Neural crest cell (in vitro differentiated cells): ENCODE data around the gene FHIT. TPM values are rescaled to one million over a fixed set of nuclear protein-coding genes. Genes with fewer than 3 reads are reported as not detected.

Source experiments
- DNase-seq: peaks from one replicate; pipeline ENCODE4 v3.0.0; 2021; ENCODE audit warnings: low read depth, mixed read lengths, low spot score
- H3K27ac Mint-ChIP-seq: one replicate; pipeline ENCODE4 v1.8.0; 2021; ENCODE audit warnings: mild to moderate bottlenecking, mixed read lengths; ENCODE audit not compliant: unreplicated experiment
- H3K27me3 Mint-ChIP-seq: 2 replicates; pipeline ENCODE4 v1.8.0; 2021; ENCODE audit warnings: low read depth, mild to moderate bottlenecking, mixed read lengths
- H3K36me3 Mint-ChIP-seq: 2 replicates; pipeline ENCODE4 v1.8.0; 2021; ENCODE audit warnings: low read depth, mild to moderate bottlenecking, mixed read lengths
- H3K4me1 Mint-ChIP-seq: 2 replicates; pipeline ENCODE4 v1.8.0; 2021; ENCODE audit warnings: mixed read lengths
- H3K4me3 Mint-ChIP-seq: one replicate; pipeline ENCODE4 v1.8.0; 2021; ENCODE audit warnings: mild to moderate bottlenecking, mixed read lengths
- H3K9me3 Mint-ChIP-seq: 2 replicates; pipeline ENCODE4 v1.8.0; 2021; ENCODE audit warnings: mixed read lengths
- CTCF ChIP-seq: fragments of 200-600 bp; sonication (generic); conservative IDR thresholded peaks from 2 replicates; pipeline ENCODE4 v1.5.0; 2021; ENCODE audit warnings: antibody characterized with exemption, mild to moderate bottlenecking
- total RNA-seq: library from RNA; stranded (reverse); gene quantifications from 2 replicates; pipeline ENCODE4 v1.2.1, GENCODE V29; 2021

The FHIT gene
- total RNA-seq, 1 donor from 2014 or later: 5.2 TPM

GRCh38 chr3:59783468-59783988, 1467.7 kb downstream of the FHIT start:
- no peaks in the 10 kb centered on the region for H3K4me1 Mint-ChIP-seq
- H3K9me3 Mint-ChIP-seq: peaks cover 3% of the 10 kb centered on the region
- H3K27ac Mint-ChIP-seq: no peak overlapping the region
- no peak for TF ChIP-seq CTCF
- H3K4me3 Mint-ChIP-seq: no peak overlapping the region
- no peaks in the 10 kb centered on the region for H3K27me3 Mint-ChIP-seq
- no peaks in the 10 kb centered on the region for H3K36me3 Mint-ChIP-seq
- no peak for DNase-seq

DNA sequence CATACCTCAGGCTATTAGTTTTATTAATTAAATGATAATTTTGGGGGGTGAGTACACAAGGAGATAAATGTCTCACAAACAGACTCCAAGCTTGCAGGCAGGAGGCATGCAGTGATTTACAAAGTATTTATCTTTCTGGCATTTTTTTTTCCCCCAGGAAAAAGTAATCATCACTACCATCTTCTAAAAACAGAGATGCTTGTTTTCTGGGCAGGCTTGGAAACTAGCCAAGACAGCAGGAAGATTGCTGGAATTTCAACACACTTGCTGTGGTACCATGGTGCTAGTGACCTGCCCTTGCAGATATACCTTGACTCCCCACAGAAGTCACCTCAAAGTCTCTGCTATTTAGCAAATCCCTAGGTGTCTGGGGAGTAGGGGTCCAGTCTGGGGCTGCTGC, 1468.6 kb downstream of the FHIT start:
- Mint-ChIP-seq H3K9me3 (peaks cover 3% of the 10 kb centered on the region), H3K27me3 (no peaks in the 10 kb centered on the region), H3K27ac (no peak overlapping the region), H3K4me1 (no peaks in the 10 kb centered on the region), H3K36me3 (no peaks in the 10 kb centered on the region), H3K4me3 (no peak overlapping the region)
- DNase-seq: no peak
- no peak for TF ChIP-seq CTCF

DNA sequence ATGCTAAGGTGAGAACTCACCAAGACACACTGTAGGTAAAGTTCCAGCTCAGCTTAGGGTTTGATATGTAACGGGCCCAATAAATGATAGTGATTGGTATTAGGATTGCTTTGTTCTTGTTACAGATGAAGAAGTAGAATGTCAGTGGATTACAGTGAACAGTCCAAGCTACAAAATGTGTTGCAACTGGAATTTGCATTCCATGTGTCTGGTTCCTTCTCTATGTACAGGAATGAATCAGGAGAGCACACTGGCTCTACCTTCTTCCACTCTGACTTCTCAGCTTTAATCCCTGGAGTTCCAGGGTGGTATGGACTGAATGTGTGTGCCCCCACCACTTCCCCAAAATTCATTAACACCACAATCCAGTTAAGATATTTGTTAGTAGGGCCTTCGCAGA, 1471.0 kb downstream of the FHIT start:
- Mint-ChIP-seq H3K4me3 (no peak overlapping the region), H3K9me3 (peaks cover 3% of the 10 kb centered on the region), H3K4me1 (peaks cover 5% of the 10 kb centered on the region), H3K36me3 (no peaks in the 10 kb centered on the region), H3K27me3 (no peaks in the 10 kb centered on the region), H3K27ac (no peak overlapping the region)
- DNase-seq: no peak
- TF ChIP-seq CTCF: no peak

- no peak for DNase-seq
- H3K4me3 Mint-ChIP-seq: no peak overlapping the region
- no peaks in the 10 kb centered on the region for H3K9me3 Mint-ChIP-seq
- no peak overlapping the region for H3K27ac Mint-ChIP-seq
- TF ChIP-seq CTCF: no peak
- no peaks in the 10 kb centered on the region for H3K36me3 Mint-ChIP-seq
- H3K4me1 Mint-ChIP-seq: peaks cover 9% of the 10 kb centered on the region
- no peaks in the 10 kb centered on the region for H3K27me3 Mint-ChIP-seq
These were observed 1472.0 kb downstream of the FHIT start for GRCh38 chr3:59779260-59779659.

- Mint-ChIP-seq H3K27ac (no peak overlapping the region), H3K9me3 (no peaks in the 10 kb centered on the region), H3K27me3 (no peaks in the 10 kb centered on the region), H3K36me3 (no peaks in the 10 kb centered on the region), H3K4me3 (no peak overlapping the region), H3K4me1 (peaks cover 9% of the 10 kb centered on the region)
- no peak for DNase-seq
- TF ChIP-seq CTCF: no peak
These were observed 1473.6 kb downstream of the FHIT start for GRCh38 chr3:59777667-59778077.

- no peak overlapping the region for H3K27ac Mint-ChIP-seq
- H3K4me1 Mint-ChIP-seq: peaks cover 9% of the 10 kb centered on the region
- TF ChIP-seq CTCF: no peak
- no peak for DNase-seq
- H3K36me3 Mint-ChIP-seq: no peaks in the 10 kb centered on the region
- H3K9me3 Mint-ChIP-seq: no peaks in the 10 kb centered on the region
- no peaks in the 10 kb centered on the region for H3K27me3 Mint-ChIP-seq
- no peak overlapping the region for H3K4me3 Mint-ChIP-seq
These were observed 1474.2 kb downstream of the FHIT start for GRCh38 chr3:59777066-59777465.
